MM.1S (cell line): Measurements from ENCODE around the gene RTCB.

Source experiments
- DNase-seq: peaks from one replicate; pipeline ENCODE4 v3.0.0-alpha.2; 2015
- H2AFZ ChIP-seq: fragments of 300-600 bp; sonication (generic); 2 replicates; pipeline ENCODE4 v1.6.0; 2016; ENCODE audit warnings: antibody characterized with exemption, low read length
- H3F3A ChIP-seq: fragments of 300-600 bp; sonication (generic); 2 replicates; pipeline ENCODE4 v1.6.1; 2016; ENCODE audit warnings: mild to moderate bottlenecking, antibody characterized with exemption, low read length, moderate library complexity, mixed read lengths; ENCODE audit not compliant: insufficient read depth
- H3K27ac ChIP-seq: fragments of 300-600 bp; sonication (generic); 2 replicates; pipeline ENCODE4 v1.5.1; 2016; ENCODE audit warnings: mild to moderate bottlenecking, low read length
- H3K27me3 ChIP-seq: fragments of 300-600 bp; sonication (generic); replicated peaks from 2 replicates; pipeline ENCODE4 v1.6.0; 2016; ENCODE audit warnings: low read length; ENCODE audit not compliant: insufficient read depth
- H3K36me3 ChIP-seq: fragments of 300-600 bp; sonication (generic); replicated peaks from 2 replicates; pipeline ENCODE4 v1.6.1; 2016; ENCODE audit warnings: mild to moderate bottlenecking, low read length, mixed read lengths; ENCODE audit not compliant: insufficient read depth
- H3K4me1 ChIP-seq: fragments of 300-600 bp; sonication (generic); 2 replicates; pipeline ENCODE4 v1.6.1; 2016; ENCODE audit warnings: low read length, mixed read lengths
- H3K4me2 ChIP-seq: fragments of 300-600 bp; sonication (generic); 2 replicates; pipeline ENCODE4 v1.6.0; 2016; ENCODE audit warnings: low read depth, low read length
- H3K4me3 ChIP-seq: fragments of 300-600 bp; sonication (generic); 2 replicates; pipeline ENCODE4 v1.5.1; 2016; ENCODE audit warnings: low read length, mixed read lengths
- H3K79me2 ChIP-seq: fragments of 300-600 bp; sonication (generic); 2 replicates; pipeline ENCODE4 v1.6.1; 2016; ENCODE audit warnings: mixed run types, low read length, mixed read lengths
- H3K9ac ChIP-seq: fragments of 300-600 bp; sonication (generic); 2 replicates; pipeline ENCODE4 v1.6.1; 2016; ENCODE audit warnings: low read length, mixed read lengths
- H3K9me2 ChIP-seq: fragments of 300-600 bp; sonication (generic); replicated peaks from 2 replicates; pipeline ENCODE4 v1.6.1; 2016; ENCODE audit warnings: mild to moderate bottlenecking, low read length, mixed read lengths; ENCODE audit not compliant: insufficient read depth
- H3K9me3 ChIP-seq: fragments of 300-600 bp; sonication (generic); replicated peaks from 2 replicates; pipeline ENCODE4 v1.6.1; 2016; ENCODE audit warnings: mild to moderate bottlenecking, low read length, mixed read lengths; ENCODE audit not compliant: insufficient read depth
- H4K20me1 ChIP-seq: fragments of 300-600 bp; sonication (generic); 2 replicates; pipeline ENCODE4 v1.6.1; 2016; ENCODE audit warnings: mild to moderate bottlenecking, low read length, moderate library complexity, mixed read lengths; ENCODE audit not compliant: insufficient read depth
- EZH2 ChIP-seq: fragments of 300-600 bp; sonication (generic); optimal IDR thresholded peaks from 2 replicates; pipeline ENCODE3; 2017; ENCODE audit warnings: low read depth, mild to moderate bottlenecking, antibody characterized with exemption, low read length, mixed read lengths
- EZH2phosphoT487 ChIP-seq: fragments of 300-600 bp; sonication (generic); IDR thresholded peaks from 2 replicates; pipeline ENCODE4 v1.6.1; 2018; ENCODE audit warnings: antibody characterized with exemption, low read length
- TF ChIP-seq, protein P1 (sequence below): fragments of 300-600 bp; sonication (generic); IDR thresholded peaks from 2 replicates; pipeline ENCODE4 v1.5.1; 2016; ENCODE audit warnings: antibody characterized with exemption, low read length, mixed read lengths

Gene RTCB

DNA sequence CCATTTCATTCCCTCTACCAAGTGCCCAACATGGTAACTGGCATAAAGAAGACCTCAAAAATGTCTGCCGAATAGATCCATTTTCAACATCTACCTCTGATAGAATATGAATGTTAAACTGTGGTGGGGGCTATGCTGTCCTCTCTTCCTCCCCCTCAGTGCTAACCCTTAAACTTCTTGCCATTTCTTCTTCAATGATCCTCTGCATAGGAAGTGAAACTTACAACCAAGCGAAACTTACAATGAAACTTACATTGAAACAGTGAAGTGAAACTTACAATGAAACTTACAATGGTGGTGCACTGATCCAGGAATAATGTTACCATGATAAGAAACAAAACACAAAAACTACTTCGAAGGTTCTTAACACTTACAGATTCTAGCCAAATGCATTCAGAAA lies 4.7 kb downstream of the RTCB start:
- peak overlapping the region; percentile 74 for H3K4me2 ChIP-seq

DNA sequence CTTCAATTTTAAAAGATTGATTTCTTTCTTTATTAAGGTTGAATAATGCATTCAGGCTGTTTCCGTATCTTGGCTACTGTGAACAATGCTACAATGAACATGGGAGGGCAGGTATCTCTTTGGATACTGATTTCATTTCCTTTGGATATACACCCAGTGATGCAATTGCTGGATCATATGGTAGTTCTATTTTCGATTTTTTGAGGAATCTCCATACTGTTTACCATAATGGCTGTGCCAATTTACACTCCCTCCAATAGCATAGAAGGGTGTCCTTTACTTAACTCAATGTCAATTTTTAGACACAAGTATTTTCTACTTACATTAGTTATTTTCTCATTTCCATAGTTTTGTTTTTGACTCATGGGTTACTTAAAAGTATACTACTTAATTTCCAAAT lies 8.0 kb downstream of the RTCB start:
- TF ChIP-seq EZH2phosphoT487 (no peak), EZH2 (no peak)
- TF ChIP-seq, protein P1, sequence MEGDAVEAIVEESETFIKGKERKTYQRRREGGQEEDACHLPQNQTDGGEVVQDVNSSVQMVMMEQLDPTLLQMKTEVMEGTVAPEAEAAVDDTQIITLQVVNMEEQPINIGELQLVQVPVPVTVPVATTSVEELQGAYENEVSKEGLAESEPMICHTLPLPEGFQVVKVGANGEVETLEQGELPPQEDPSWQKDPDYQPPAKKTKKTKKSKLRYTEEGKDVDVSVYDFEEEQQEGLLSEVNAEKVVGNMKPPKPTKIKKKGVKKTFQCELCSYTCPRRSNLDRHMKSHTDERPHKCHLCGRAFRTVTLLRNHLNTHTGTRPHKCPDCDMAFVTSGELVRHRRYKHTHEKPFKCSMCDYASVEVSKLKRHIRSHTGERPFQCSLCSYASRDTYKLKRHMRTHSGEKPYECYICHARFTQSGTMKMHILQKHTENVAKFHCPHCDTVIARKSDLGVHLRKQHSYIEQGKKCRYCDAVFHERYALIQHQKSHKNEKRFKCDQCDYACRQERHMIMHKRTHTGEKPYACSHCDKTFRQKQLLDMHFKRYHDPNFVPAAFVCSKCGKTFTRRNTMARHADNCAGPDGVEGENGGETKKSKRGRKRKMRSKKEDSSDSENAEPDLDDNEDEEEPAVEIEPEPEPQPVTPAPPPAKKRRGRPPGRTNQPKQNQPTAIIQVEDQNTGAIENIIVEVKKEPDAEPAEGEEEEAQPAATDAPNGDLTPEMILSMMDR, result no peak
- peaks cover 46% of the 10 kb centered on the region for H3K79me2 ChIP-seq
- no peak overlapping the region for H3K9ac ChIP-seq
- peaks cover 25% of the 10 kb centered on the region for H3K4me1 ChIP-seq
- H3K4me3 ChIP-seq, result no peak overlapping the region
- no peak overlapping the region for H3K27ac ChIP-seq
- H3K36me3 ChIP-seq, result peaks cover 30% of the 10 kb centered on the region
- no peak for DNase-seq
- no peak overlapping the region for H3K4me2 ChIP-seq
- H3K27me3 ChIP-seq, result no peaks in the 10 kb centered on the region
- H2AFZ ChIP-seq, result no peak overlapping the region
- no peaks in the 10 kb centered on the region for H3K9me3 ChIP-seq
- no peaks in the 10 kb centered on the region for H4K20me1 ChIP-seq
- H3F3A ChIP-seq, result peaks cover 19% of the 10 kb centered on the region
- no peaks in the 10 kb centered on the region for H3K9me2 ChIP-seq

More for the DNA sequence above, 4.7 kb downstream of the RTCB start:
- Histone ChIP-seq H3K27ac (peak overlapping the region; percentile 88), H2AFZ (no peak overlapping the region), H3K9me2 (no peaks in the 10 kb centered on the region), H3K4me1 (peaks cover 38% of the 10 kb centered on the region), H3K9me3 (no peaks in the 10 kb centered on the region), H3K36me3 (peaks cover 22% of the 10 kb centered on the region), H4K20me1 (no peaks in the 10 kb centered on the region), H3K27me3 (no peaks in the 10 kb centered on the region), H3K9ac (no peak overlapping the region), H3K4me3 (peak overlapping the region; percentile 3; the same call in 1 of the 2 replicates), H3K79me2 (peaks cover 76% of the 10 kb centered on the region), H3F3A (peaks cover 31% of the 10 kb centered on the region)
- TF ChIP-seq, protein P1, result no peak
- TF ChIP-seq EZH2, result no peak
- no peak for TF ChIP-seq EZH2phosphoT487
- DNase-seq, result peak; percentile 84

DNA sequence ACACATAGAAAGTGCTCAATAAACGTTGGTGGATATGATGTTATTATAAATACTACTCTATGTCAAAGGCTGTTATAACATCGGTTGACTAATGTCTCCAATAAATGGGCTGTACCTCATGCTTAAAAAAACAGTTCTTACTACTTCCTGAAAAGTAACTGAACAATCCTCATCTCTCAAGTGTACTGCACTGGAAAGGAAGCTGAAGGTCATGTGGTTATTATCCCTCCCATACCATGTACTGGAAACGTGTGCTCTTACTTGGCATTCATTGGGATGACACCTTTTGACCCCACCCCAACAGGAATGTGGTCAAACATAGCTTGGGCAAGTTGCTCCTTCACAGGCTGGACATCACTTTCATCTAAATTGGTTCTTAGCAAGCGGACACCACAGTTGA lies 10.6 kb downstream of the RTCB start:
- H3K9ac ChIP-seq, result no peak overlapping the region
- H3F3A ChIP-seq, result 0 out of 2 replicates have a peak, but pooled peaks cover 5% of the 10 kb centered on the region
- peaks cover 26% of the 10 kb centered on the region for H3K36me3 ChIP-seq
- TF ChIP-seq EZH2phosphoT487 (no peak), EZH2 (no peak)
- TF ChIP-seq, protein P1, result no peak
- no peak overlapping the region for H3K4me3 ChIP-seq
- no peaks in the 10 kb centered on the region for H3K9me2 ChIP-seq
- no peaks in the 10 kb centered on the region for H3K27me3 ChIP-seq
- H3K79me2 ChIP-seq, result peaks cover 32% of the 10 kb centered on the region
- no peaks in the 10 kb centered on the region for H3K9me3 ChIP-seq
- no peaks in the 10 kb centered on the region for H4K20me1 ChIP-seq
- no peak overlapping the region for H2AFZ ChIP-seq
- no peak overlapping the region for H3K4me2 ChIP-seq
- DNase-seq, result no peak
- H3K4me1 ChIP-seq, result peaks cover 4% of the 10 kb centered on the region
- H3K27ac ChIP-seq, result no peak overlapping the region
